Upper lobe of left lung (tissue), 6 donors: Measurements from ENCODE around the gene BNC1. TPM values are rescaled to one million over a fixed set of nuclear protein-coding genes. Genes with fewer than 3 reads are reported as not detected.

Experiments used
- ATAC-seq, 2 donors: fragments of 200-7000 bp; cut with Tn5 transposase; one replicate each; pipeline ENCODE4 v1.9.1; 2022; ENCODE audit warnings: mild to moderate bottlenecking in 2 of 2, moderate library complexity in 2 of 2; ENCODE audit not compliant: low FRiP score in 2 of 2
- DNase-seq, 2 donors: peaks; one replicate each; pipeline ENCODE4 v3.0.0-alpha.2; 2019 to 2020
- H3K27ac ChIP-seq, 4 donors: fragments of 200-600 bp; sonication (generic); one replicate each; pipeline ENCODE4 v1.5.1; 2016 to 2019
- H3K27me3 ChIP-seq, 4 donors: fragments of 200-600 bp; sonication (generic); one replicate each; pipeline ENCODE4 v1.5.1; 2017 to 2019
- H3K36me3 ChIP-seq, 4 donors: fragments of 200-600 bp; sonication (generic); one replicate each; pipeline ENCODE4 v1.5.1; 2016 to 2019
- H3K4me1 ChIP-seq, 4 donors: fragments of 200-600 bp; sonication (generic); one replicate each; pipeline ENCODE4 v1.5.1; 2018 to 2019
- H3K4me3 ChIP-seq, 4 donors: fragments of 200-600 bp; sonication (generic); one replicate each; pipeline ENCODE4 v1.5.1; 2017 to 2019; ENCODE audit warnings: mild to moderate bottlenecking in 2 of 4, moderate library complexity in 1 of 4
- H3K9me3 ChIP-seq, 4 donors: fragments of 200-600 bp; sonication (generic); one replicate each; pipeline ENCODE4 v1.5.1; 2018 to 2019
- EP300 ChIP-seq, 4 donors: sonication (generic); formaldehyde crosslinking; IDR thresholded peaks; one replicate each; pipeline ENCODE4 v1.5.1; 2017; ENCODE audit warnings: antibody characterized with exemption in 4 of 4, control low read depth in 2 of 4
- POLR2A ChIP-seq, 4 donors: fragments of 450-650 bp; IDR thresholded peaks; one replicate each; pipeline ENCODE4 v1.5.1; 2016 to 2017; ENCODE audit warnings: antibody characterized with exemption in 4 of 4, mild to moderate bottlenecking in 2 of 4
- POLR2AphosphoS5 ChIP-seq, 2 donors: sonication (generic); formaldehyde crosslinking; IDR thresholded peaks; one replicate each; pipeline ENCODE4 v1.5.1; 2017; ENCODE audit warnings: antibody characterized with exemption in 2 of 2
- whole genome bisulfite sequencing, 2 donors: methylation state at CpG; one replicate each; pipeline ENCODE4 v1.1.5; 2017 to 2018; 5-methylcytosine and 5-hydroxymethylcytosine counted together
- total RNA-seq, 6 donors: library from RNA; depleted of rRNA in 4 of 6; stranded (reverse); fragments of >200 nt in 4 of 6; gene quantifications; one replicate each; pipeline versions ENCODE4 v1.1.0 to v1.2.1, GENCODE V29; 2016 to 2021
- TF ChIP-seq, protein P1 (sequence below), 6 experiments: fragments of 450-650 bp in 4 of 6; fragments of 200-600 bp in 2 of 6; sonication (generic) in 2 of 6; IDR thresholded peaks; one replicate each; pipeline ENCODE4 v1.5.1; 2016 to 2019; ENCODE audit warnings: antibody characterized with exemption in 6 of 6
- donor health status: DM: no; HTN: no; CAD: no; lungs with moderate emphysema.
- donor health status: DM: no; HTN: yes; CAD: no; lungs with severe emphysema.

The BNC1 gene
- total RNA-seq, 6 donors from 2014 or later, result 0.07 to 0.31 (median 0.15) TPM; not detected in 3

DNA sequence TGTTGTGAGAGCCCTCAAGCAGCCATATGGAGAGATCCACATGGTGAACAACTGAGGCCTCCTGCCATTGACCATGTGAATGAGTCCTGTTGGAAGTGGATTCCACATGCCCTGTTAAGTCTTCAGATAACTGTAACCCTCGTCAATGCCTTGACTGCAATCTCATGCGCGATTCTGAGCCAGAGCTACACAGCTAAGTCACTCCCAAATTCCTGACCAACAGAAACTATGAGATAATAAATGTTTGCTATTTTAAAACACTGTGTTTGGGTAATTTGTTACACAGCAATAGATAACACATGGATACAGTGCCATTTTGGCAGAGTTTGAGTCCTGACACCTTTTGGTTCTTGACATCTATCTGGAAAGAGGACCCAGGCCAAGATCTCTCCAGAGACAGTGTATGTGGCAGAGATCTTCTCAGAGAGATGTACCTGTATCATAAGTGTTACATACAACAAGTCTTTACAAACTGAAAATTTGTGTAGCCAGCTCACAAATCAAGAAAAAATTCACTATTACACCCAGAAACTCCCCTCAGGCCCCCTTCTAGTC is 34.5 kb upstream of the BNC1 start:
- H3K9me3 ChIP-seq, result no peaks in the 10 kb centered on the region
- no peak for DNase-seq
- TF ChIP-seq, protein P1, sequence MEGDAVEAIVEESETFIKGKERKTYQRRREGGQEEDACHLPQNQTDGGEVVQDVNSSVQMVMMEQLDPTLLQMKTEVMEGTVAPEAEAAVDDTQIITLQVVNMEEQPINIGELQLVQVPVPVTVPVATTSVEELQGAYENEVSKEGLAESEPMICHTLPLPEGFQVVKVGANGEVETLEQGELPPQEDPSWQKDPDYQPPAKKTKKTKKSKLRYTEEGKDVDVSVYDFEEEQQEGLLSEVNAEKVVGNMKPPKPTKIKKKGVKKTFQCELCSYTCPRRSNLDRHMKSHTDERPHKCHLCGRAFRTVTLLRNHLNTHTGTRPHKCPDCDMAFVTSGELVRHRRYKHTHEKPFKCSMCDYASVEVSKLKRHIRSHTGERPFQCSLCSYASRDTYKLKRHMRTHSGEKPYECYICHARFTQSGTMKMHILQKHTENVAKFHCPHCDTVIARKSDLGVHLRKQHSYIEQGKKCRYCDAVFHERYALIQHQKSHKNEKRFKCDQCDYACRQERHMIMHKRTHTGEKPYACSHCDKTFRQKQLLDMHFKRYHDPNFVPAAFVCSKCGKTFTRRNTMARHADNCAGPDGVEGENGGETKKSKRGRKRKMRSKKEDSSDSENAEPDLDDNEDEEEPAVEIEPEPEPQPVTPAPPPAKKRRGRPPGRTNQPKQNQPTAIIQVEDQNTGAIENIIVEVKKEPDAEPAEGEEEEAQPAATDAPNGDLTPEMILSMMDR (IDR thresholded peaks at IDR 0.05), result no peak
- TF ChIP-seq POLR2A (IDR thresholded peaks at IDR 0.05), result no peak
- no peak for TF ChIP-seq POLR2AphosphoS5 (IDR thresholded peaks at IDR 0.05)
- TF ChIP-seq EP300 (IDR thresholded peaks at IDR 0.05), result no peak
- H3K4me3 ChIP-seq, result no peak overlapping the region
- no peaks in the 10 kb centered on the region for H3K36me3 ChIP-seq
- 78 to 87% methylated on average over 3 of the region's 3 CpGs for WGBS, 2 donors
- H3K27me3 ChIP-seq, result no peaks in the 10 kb centered on the region
- no peak for ATAC-seq
- H3K27ac ChIP-seq, result no peak overlapping the region
- H3K4me1 ChIP-seq, result no peaks in the 10 kb centered on the region

DNA sequence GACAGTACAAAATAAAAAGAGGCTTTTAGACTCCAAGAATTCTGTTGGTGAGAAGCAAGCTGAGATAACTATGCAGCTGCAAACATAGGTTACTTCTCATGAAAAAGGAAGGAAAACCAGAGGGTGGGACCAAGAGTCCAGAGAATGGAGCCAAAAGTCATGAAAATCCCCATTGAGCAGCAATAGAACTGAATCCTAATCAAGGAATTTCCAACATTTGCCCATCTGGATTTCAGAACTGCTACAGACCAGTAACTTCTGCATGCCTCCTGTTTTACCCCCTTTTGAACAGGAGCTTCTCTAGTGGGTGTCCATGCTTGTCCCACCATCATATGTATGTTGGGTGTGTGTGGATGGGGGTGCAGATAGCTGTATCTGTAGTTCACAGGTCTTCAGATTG is 33.6 kb upstream of the BNC1 start:
- H3K4me1 ChIP-seq, result no peaks in the 10 kb centered on the region
- no peak overlapping the region for H3K4me3 ChIP-seq
- no peak for ATAC-seq
- H3K9me3 ChIP-seq, result no peaks in the 10 kb centered on the region
- DNase-seq, result no peak
- no peak overlapping the region for H3K27ac ChIP-seq
- TF ChIP-seq POLR2AphosphoS5 (IDR thresholded peaks at IDR 0.05), result no peak
- TF ChIP-seq, protein P1 (IDR thresholded peaks at IDR 0.05), result no peak
- TF ChIP-seq EP300 (IDR thresholded peaks at IDR 0.05), result no peak
- no peak for TF ChIP-seq POLR2A (IDR thresholded peaks at IDR 0.05)
- no peaks in the 10 kb centered on the region for H3K27me3 ChIP-seq
- H3K36me3 ChIP-seq, result no peaks in the 10 kb centered on the region

DNA sequence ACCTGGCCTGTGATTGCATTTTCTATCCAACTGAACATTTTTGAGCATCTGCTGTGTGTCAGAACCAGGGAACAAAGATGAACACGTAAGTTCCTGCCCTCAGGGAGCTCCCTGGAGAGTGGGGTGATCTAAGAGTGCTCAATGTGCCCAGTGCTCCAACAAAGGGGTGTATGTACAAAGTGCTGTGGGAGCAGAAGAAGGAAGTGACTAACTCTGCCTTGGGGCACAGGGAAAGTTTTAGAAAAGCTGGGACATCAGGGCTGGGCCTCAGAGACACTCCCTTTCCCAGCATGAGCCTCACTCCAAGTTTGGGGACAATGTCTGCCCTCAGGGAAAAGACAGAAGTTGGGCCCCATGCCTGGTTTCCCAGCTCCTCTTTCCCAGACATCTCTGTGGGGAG is 27.6 kb upstream of the BNC1 start:
- Histone ChIP-seq H3K36me3 (no peaks in the 10 kb centered on the region), H3K27ac (no peak overlapping the region), H3K4me3 (no peak overlapping the region), H3K4me1 (no peaks in the 10 kb centered on the region), H3K9me3 (no peaks in the 10 kb centered on the region), H3K27me3 (no peaks in the 10 kb centered on the region)
- no peak for ATAC-seq
- TF ChIP-seq POLR2A (IDR thresholded peaks at IDR 0.05), result no peak
- no peak for TF ChIP-seq POLR2AphosphoS5 (IDR thresholded peaks at IDR 0.05)
- no peak for TF ChIP-seq EP300 (IDR thresholded peaks at IDR 0.05)
- TF ChIP-seq, protein P1 (IDR thresholded peaks at IDR 0.05), result no peak
- WGBS, 2 donors, result 87 to 92% methylated on average over 1 of the region's 1 CpG
- DNase-seq, result no peak

DNA sequence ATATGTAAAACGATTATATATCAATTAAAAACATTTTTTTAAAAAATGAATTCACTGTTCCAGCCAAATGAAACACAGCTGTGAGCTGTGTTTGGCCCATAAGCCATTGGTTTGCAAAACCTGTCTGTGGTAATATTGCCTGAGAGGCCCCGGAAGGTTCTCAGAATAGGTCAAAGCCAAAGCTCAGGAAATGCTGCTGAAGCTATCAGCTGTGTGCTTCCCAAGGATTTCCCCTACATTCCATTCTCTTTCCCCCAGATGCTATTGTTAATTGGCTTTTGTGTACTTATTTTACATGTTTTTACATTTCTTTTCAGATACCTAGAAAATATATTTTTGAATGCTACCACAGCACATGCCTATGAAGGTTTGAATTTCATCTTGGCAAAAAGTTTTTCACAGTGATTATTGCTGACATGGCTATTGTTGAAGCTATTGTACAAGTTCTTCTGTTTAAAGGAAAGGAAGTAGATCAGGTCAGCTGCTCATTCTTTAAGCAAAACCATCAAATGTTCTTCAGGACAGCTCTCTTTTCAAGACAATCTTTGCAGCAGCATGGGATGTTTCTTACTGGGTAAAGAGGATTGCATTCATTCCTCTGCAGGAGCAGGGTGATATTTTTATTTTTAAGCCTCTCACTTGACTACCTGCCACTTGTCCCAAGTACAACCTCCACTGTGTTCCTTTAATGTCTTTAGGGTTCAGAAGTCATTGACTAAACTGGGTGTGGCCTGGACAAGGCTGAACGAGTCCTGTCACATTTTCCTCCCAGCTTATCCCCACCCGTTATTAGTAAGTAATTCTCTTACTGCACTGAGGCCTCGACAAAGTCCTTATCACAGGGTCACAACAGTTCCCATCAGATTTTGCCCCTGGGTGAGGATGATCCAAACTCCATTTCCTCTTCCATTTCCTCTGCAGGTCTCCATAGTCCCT is 26.3 kb upstream of the BNC1 start:
- no peak overlapping the region for H3K27ac ChIP-seq
- H3K9me3 ChIP-seq, result no peaks in the 10 kb centered on the region
- 32 to 39% methylated on average over 5 of the region's 5 CpGs for WGBS, 2 donors
- no peaks in the 10 kb centered on the region for H3K27me3 ChIP-seq
- H3K36me3 ChIP-seq, result no peaks in the 10 kb centered on the region
- H3K4me1 ChIP-seq, result peaks cover 0 to 3% (median 0%) of the 10 kb centered on the region in 4 donors
- no peak for DNase-seq
- no peak overlapping the region for H3K4me3 ChIP-seq
- TF ChIP-seq EP300 (IDR thresholded peaks at IDR 0.05) (no peak), POLR2A (IDR thresholded peaks at IDR 0.05) (no peak), POLR2AphosphoS5 (IDR thresholded peaks at IDR 0.05) (no peak)
- TF ChIP-seq, protein P1 (IDR thresholded peaks at IDR 0.05), result no peak
- ATAC-seq, result no peak
